Astrocyte of the cerebellum (primary cell): Measurements from ENCODE around the gene QTRT2.

Source experiments
- DNase-seq: peaks from one replicate; pipeline ENCODE4 v3.0.0-alpha.2; 2011; ENCODE audit warnings: low read depth
- H3K4me3 ChIP-seq: 2 replicates; pipeline ENCODE4 v1.5.1; 2011; ENCODE audit warnings: mild to moderate bottlenecking, low read depth, low read length, moderate library complexity
- in situ Hi-C: cut with HindIII; loops from 2 replicates; pipeline ENCODE4 v1.10.0; 2017; ENCODE audit warnings: low sequenced_read_pairs
- TF ChIP-seq, protein P1 (sequence below): IDR thresholded peaks from 2 replicates; pipeline ENCODE4 v1.5.1; 2012; ENCODE audit warnings: low read length, low read depth, moderate library complexity, mild to moderate bottlenecking; ENCODE audit errors: missing control alignments

Gene QTRT2

DNA sequence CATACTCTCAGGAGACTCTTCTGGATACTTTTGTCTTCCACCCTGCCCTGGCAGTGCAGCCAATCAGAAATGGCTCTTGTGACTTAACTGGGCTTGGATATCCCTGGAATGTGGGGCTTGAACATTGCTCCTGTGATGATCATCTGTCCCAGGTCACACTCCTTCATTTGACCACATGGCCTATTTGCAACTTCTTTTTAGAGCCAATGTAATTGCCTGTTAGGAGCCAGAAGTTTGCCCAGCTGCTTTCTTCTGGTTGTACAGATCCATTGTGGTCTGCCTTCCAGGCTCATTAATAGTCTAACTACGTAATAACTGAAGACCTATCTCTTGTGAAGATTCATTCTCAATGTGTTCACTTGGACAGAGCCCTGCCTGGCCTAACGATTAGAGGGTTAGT, 29.8 kb downstream of the QTRT2 start:
- TF ChIP-seq, protein P1, sequence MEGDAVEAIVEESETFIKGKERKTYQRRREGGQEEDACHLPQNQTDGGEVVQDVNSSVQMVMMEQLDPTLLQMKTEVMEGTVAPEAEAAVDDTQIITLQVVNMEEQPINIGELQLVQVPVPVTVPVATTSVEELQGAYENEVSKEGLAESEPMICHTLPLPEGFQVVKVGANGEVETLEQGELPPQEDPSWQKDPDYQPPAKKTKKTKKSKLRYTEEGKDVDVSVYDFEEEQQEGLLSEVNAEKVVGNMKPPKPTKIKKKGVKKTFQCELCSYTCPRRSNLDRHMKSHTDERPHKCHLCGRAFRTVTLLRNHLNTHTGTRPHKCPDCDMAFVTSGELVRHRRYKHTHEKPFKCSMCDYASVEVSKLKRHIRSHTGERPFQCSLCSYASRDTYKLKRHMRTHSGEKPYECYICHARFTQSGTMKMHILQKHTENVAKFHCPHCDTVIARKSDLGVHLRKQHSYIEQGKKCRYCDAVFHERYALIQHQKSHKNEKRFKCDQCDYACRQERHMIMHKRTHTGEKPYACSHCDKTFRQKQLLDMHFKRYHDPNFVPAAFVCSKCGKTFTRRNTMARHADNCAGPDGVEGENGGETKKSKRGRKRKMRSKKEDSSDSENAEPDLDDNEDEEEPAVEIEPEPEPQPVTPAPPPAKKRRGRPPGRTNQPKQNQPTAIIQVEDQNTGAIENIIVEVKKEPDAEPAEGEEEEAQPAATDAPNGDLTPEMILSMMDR, result no peak
- in situ Hi-C loops, result no loop called here
- DNase-seq, result no peak
- H3K4me3 ChIP-seq, result no peak overlapping the region

DNA sequence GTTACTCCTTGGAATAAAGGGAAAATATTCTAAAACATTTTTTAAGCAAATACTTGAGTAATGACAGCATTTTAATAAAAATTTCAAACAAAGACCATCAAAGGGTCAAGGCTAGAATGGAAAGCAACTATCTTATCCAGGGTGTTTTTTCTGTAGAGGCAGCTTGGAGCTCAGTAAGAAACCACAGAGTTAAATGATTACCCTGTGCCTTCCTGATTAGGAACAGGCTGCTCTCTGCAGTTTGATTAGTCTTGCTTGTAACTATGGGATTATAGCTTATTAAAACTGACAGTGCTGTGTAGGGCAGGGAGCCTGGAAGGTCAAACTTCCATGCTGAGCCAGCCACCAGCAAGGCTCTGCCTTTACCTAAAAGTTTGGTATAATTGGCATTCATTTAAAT, 33.1 kb downstream of the QTRT2 start:
- DNase-seq, result no peak
- TF ChIP-seq, protein P1, result no peak
- H3K4me3 ChIP-seq, result no peak overlapping the region
- in situ Hi-C loops, result no loop called here

DNA sequence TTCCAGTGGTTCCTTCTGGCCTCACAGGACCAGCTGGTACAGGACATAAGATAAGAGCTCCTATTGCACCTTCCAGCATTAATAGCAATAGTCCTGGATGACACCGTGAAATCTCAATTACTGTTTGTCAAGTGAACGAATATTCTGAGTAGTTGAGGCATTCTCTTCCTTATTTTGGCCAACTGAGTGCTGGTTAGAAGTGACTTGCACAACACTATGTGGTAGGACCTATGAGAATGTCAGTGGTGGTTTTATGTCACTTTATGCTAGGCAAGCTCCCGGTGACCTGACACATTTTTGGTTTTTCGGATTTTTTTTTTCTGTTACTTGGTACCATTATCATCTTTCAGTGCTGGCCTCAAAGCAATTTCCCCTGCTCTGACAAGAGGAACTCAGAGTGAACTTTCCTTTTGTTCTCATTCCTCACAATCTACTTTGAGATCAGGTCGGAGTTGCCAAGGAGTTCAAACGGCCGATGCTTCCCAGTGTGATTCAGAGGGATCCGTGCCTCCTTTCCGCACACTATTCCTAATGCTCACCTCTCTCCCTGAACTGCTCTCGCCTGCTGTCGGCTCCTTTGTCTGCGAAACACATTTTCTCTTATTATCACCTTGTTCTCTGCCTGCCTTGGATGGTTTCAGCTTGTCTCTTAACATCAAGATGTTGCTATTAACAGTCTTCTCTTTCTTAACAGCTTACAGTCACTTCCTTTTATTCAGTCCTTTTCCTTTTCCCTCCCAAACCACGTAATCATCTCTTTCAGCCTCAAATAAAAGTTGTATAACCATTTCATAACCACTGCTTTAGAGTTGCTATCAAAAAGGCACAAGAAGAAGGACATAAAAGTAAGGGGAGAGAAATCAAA, 35.8 kb downstream of the QTRT2 start:
- H3K4me3 ChIP-seq, result no peak overlapping the region
- in situ Hi-C loops, result no loop called here
- TF ChIP-seq, protein P1, result no peak
- DNase-seq, result no peak

DNA sequence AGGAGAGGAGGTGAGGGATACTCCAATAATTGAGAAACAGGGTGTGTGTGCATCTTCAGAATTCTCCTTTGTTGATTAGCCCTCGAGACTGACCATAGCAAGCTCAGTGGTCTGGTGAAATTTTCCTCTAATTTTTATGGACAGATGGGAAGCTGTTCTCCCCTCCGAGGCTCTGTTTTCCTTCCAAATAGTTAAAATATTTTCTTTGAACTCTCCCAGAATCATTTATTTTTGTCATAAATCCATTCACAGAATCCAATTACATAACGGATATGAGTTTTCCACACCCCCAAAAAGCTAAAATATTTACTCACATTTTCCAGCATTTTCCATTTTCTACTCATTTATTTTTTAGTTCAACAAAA, 36.5 kb downstream of the QTRT2 start:
- no peak for DNase-seq
- no peak overlapping the region for H3K4me3 ChIP-seq
- in situ Hi-C loops, result no loop called here
- TF ChIP-seq, protein P1, result no peak

DNA sequence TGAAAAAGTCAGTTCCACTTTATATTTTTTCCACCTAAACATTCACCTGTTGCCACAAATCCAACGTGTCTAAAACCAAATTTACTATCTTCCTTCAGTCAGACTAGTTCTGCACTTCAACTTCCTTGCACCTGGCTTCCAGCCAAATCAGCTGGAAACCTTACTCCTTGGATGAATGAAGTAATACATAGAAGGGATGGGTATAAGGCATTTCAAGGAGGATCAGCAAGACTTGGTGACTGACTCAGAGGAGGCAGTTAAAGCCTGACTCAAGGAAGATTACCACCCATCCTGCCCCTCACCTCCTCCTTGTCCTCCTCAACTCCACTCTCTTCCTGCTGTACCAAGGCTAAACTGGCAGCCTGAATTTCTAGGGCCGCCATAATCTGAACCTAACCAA, 37.1 kb downstream of the QTRT2 start:
- TF ChIP-seq, protein P1, result no peak
- in situ Hi-C loops, result no loop called here
- DNase-seq, result peak; percentile 53
- no peak overlapping the region for H3K4me3 ChIP-seq

DNA sequence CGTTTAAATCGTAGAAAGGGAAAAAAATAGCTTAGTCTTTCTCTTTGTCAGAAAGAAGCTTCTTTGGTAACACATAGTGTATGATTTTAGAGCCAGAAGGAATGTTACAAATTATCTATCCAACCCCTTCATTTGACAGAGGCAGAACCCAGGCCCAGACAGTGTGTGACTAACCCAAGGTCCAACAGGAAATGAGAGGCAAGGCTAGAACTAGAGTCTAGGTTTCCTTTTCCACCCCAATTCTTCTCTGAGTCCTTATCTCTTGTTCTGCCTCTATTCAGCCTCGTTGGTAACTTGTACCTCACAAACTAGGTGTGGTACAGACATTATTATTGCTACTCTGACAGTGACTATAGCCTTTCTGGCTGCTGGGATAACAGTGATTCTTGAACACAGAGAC, 39.3 kb downstream of the QTRT2 start:
- TF ChIP-seq, protein P1, result no peak
- in situ Hi-C loops, result no loop called here

More for the DNA sequence above, 39.3 kb downstream of the QTRT2 start:
- no peak for DNase-seq
- H3K4me3 ChIP-seq, result no peak overlapping the region
